NCI-H1436 treated with DMSO at 0.1 percent for 48 hours (cell line): ENCODE results near the gene NPPC.
"Not testable (repeated sequence)": the region's sequence is repeated elsewhere in the genome, so short reads cannot be mapped to it uniquely, and the experiment has no call there.

ENCODE experiments used
- DNase-seq: peaks from one replicate; lab custom pipeline; 2025; lab: John Stamatoyannopoulos, UW

The NPPC gene

GRCh38 chr2:231884438-231885140 is 41.6 kb downstream of the NPPC start:
- no peak for DNase-seq

- DNase-seq = no peak
These were observed 42.7 kb downstream of the NPPC start for GRCh38 chr2:231883468-231883881.

GRCh38 chr2:231882646-231883045 is 43.5 kb downstream of the NPPC start:
- no peak for DNase-seq

- not testable (repeated sequence) for DNase-seq
These were observed 45.8 kb downstream of the NPPC start for GRCh38 chr2:231880371-231880770.

- DNase-seq = no peak
These were observed 47.0 kb downstream of the NPPC start for GRCh38 chr2:231879216-231879615.

GRCh38 chr2:231877533-231878456 is 48.4 kb downstream of the NPPC start:
- no peak for DNase-seq

GRCh38 chr2:231874944-231875343 is 51.3 kb downstream of the NPPC start:
- no peak for DNase-seq
